Hematopoietic multipotent progenitor cell treated with erythropoietin and hydrocortisone succinate and interleukin-3 and kit ligand, for 17 days (in vitro differentiated cells): ENCODE data around the gene ABHD17B.
A peak's percentile ranks its signal among the peaks of the same experiment; 100 is the strongest.
"Not testable (repeated sequence)": the region's sequence is repeated elsewhere in the genome, so short reads cannot be mapped to it uniquely, and the experiment has no call there.

Experiments used
- DNase-seq: peaks from one replicate; pipeline ENCODE4 v3.0.0-alpha.2; 2015; ENCODE audit warnings: low spot score

The ABHD17B gene

GRCh38 chr9:71915495-71915894 is 4.5 kb upstream of the ABHD17B start:
- DNase-seq, result no peak

GRCh38 chr9:71911908-71912335 is 929 bp upstream of the ABHD17B start:
- no peak for DNase-seq

- DNase-seq, result no peak
Measured at GRCh38 chr9:71910650-71911060, 338 bp downstream of the ABHD17B start.

GRCh38 chr9:71909887-71910649 is 925 bp downstream of the ABHD17B start:
- DNase-seq, result peak; percentile 23

- no peak for DNase-seq
Measured at GRCh38 chr9:71908825-71909224, 2.2 kb downstream of the ABHD17B start.

- no peak for DNase-seq
Measured at GRCh38 chr9:71904076-71904475, 6.9 kb downstream of the ABHD17B start.

GRCh38 chr9:71901695-71902597 is 9.0 kb downstream of the ABHD17B start:
- no peak for DNase-seq

GRCh38 chr9:71898756-71899155 is 12.2 kb downstream of the ABHD17B start:
- DNase-seq, result not testable (repeated sequence)

- no peak for DNase-seq
Measured at GRCh38 chr9:71897577-71897976, 13.4 kb downstream of the ABHD17B start.

GRCh38 chr9:71896761-71897160 is 14.2 kb downstream of the ABHD17B start:
- no peak for DNase-seq

GRCh38 chr9:71895955-71896354 is 15.0 kb downstream of the ABHD17B start:
- no peak for DNase-seq

- no peak for DNase-seq
Measured at GRCh38 chr9:71895117-71895516, 15.9 kb downstream of the ABHD17B start.

GRCh38 chr9:71891557-71892189 is 19.3 kb downstream of the ABHD17B start:
- DNase-seq, result no peak

GRCh38 chr9:71890042-71890679 is 20.8 kb downstream of the ABHD17B start:
- no peak for DNase-seq

- no peak for DNase-seq
Measured at GRCh38 chr9:71887362-71887761, 23.6 kb downstream of the ABHD17B start.

- DNase-seq, result no peak
Measured at GRCh38 chr9:71886541-71886940, 24.5 kb downstream of the ABHD17B start.

GRCh38 chr9:71886015-71886414 is 25.0 kb downstream of the ABHD17B start:
- no peak for DNase-seq

- no peak for DNase-seq
Measured at GRCh38 chr9:71885467-71885866, 25.5 kb downstream of the ABHD17B start.

GRCh38 chr9:71884005-71884404 is 27.0 kb downstream of the ABHD17B start:
- DNase-seq, result no peak

- no peak for DNase-seq
Measured at GRCh38 chr9:71879644-71880174, 31.3 kb downstream of the ABHD17B start.

GRCh38 chr9:71878327-71879274 is 32.4 kb downstream of the ABHD17B start:
- no peak for DNase-seq
